HCT116 (cell line): ENCODE results near the gene DOCK2.

Source experiments
- ATF3 ChIP-seq: IDR thresholded peaks from 2 replicates; pipeline ENCODE4 v1.6.1; 2012
- CBX3 ChIP-seq: IDR thresholded peaks from 2 replicates; pipeline ENCODE4 v1.6.1; 2012; ENCODE audit warnings: low read depth
- EZH2 ChIP-seq: fragments of 200-600 bp; sonication (generic); IDR thresholded peaks from 2 replicates; pipeline ENCODE4 v1.6.1; 2017; ENCODE audit warnings: antibody characterized with exemption, mixed run types
- EZH2phosphoT487 ChIP-seq: fragments of 200-600 bp; IDR thresholded peaks from 2 replicates; pipeline ENCODE4 v1.6.1; 2018; ENCODE audit warnings: antibody characterized with exemption, borderline replicate concordance
- POLR2A ChIP-seq: IDR thresholded peaks from 2 replicates; pipeline ENCODE4 v1.7.0; 2011; ENCODE audit warnings: borderline replicate concordance; ENCODE audit not compliant: insufficient read depth, insufficient read length; ENCODE audit errors: extremely low read depth
- SIN3A ChIP-seq: IDR thresholded peaks from 2 replicates; pipeline ENCODE4 v1.6.1; 2012; ENCODE audit warnings: low read depth
- YY1 ChIP-seq: IDR thresholded peaks from 2 replicates; pipeline ENCODE4 v1.6.1; 2011; ENCODE audit warnings: low read length, low read depth, moderate library complexity, mild to moderate bottlenecking; ENCODE audit not compliant: insufficient replicate concordance; ENCODE audit errors: extremely low read depth
- ZFX ChIP-seq: fragments of 450-650 bp; IDR thresholded peaks from 2 replicates; pipeline ENCODE4 v1.6.1; 2017
- TF ChIP-seq, protein P1 (sequence below), 3 experiments: fragments of 200-600 bp in 1 of 3; sonication (generic) in 1 of 3; IDR thresholded peaks in 2 of 3; conservative IDR thresholded peaks in 1 of 3; 2 replicates each; pipeline ENCODE4 v1.5.1; 2012 to 2017; ENCODE audit warnings: low read depth in 2 of 3, low read length in 2 of 3, antibody characterized with exemption in 1 of 3, borderline replicate concordance in 1 of 3, control low read depth in 1 of 3, mild to moderate bottlenecking in 1 of 3, mixed read lengths in 1 of 3, mixed run types in 1 of 3, moderate library complexity in 1 of 3; ENCODE audit not compliant: insufficient read depth in 1 of 3

GRCh38 chr5:169811680-169812079, 174.6 kb downstream of the DOCK2 start:
- TF ChIP-seq POLR2A, result no peak
- TF ChIP-seq ATF3, result no peak
- TF ChIP-seq, protein P1, sequence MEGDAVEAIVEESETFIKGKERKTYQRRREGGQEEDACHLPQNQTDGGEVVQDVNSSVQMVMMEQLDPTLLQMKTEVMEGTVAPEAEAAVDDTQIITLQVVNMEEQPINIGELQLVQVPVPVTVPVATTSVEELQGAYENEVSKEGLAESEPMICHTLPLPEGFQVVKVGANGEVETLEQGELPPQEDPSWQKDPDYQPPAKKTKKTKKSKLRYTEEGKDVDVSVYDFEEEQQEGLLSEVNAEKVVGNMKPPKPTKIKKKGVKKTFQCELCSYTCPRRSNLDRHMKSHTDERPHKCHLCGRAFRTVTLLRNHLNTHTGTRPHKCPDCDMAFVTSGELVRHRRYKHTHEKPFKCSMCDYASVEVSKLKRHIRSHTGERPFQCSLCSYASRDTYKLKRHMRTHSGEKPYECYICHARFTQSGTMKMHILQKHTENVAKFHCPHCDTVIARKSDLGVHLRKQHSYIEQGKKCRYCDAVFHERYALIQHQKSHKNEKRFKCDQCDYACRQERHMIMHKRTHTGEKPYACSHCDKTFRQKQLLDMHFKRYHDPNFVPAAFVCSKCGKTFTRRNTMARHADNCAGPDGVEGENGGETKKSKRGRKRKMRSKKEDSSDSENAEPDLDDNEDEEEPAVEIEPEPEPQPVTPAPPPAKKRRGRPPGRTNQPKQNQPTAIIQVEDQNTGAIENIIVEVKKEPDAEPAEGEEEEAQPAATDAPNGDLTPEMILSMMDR (IDR thresholded peaks at IDR 0.05 in 2 of 3, conservative IDR thresholded peaks at IDR 0.05 in 1 of 3; ENCODE audit: borderline replicate concordance in 1 of 3, insufficient read depth in 1 of 3, low read depth in 2 of 3, low read length in 2 of 3), result no peak
- no peak for TF ChIP-seq CBX3
- no peak for TF ChIP-seq EZH2
- no peak for TF ChIP-seq EZH2phosphoT487
- no peak for TF ChIP-seq YY1
- no peak for TF ChIP-seq ZFX
- no peak for TF ChIP-seq SIN3A
